ENCODE measurements around the gene SCAF8. TPM values are rescaled to one million over a fixed set of nuclear protein-coding genes. Genes with fewer than 3 reads are reported as not detected.

Gene SCAF8
- total and polyA plus RNA-seq, 9 donors: 21.9 to 66.1 (median 54.3) TPM

- peaks cover 2% of the 10 kb centered on the region for H3K4me1 ChIP-seq (ENCODE audit: insufficient read depth)
- H3K9me3 ChIP-seq: no peaks in the 10 kb centered on the region
- TF ChIP-seq EP300 (IDR thresholded peaks at IDR 0.05) (no peak), POLR2A (IDR thresholded peaks at IDR 0.05) (no peak), CTCF (IDR thresholded peaks at IDR 0.05) (no peak)
- WGBS, 3 donors: 23 to 30% (median 24%) methylated on average over 8 of the region's 8 CpGs
- H3K27ac ChIP-seq: no peak overlapping the region
- intact Hi-C loops (cut with DNase I): no loop called here
- no peaks in the 10 kb centered on the region for H3K27me3 ChIP-seq
- H3K36me3 ChIP-seq: no peaks in the 10 kb centered on the region
- DNase-seq: peak in 1 of 5 donors; percentile 21
- no peak overlapping the region for H3K4me3 ChIP-seq
Observed at GRCh38 chr6:154705471-154706113, 27.6 kb upstream of the SCAF8 start.

GRCh38 chr6:154706389-154706788 lies 26.8 kb upstream of the SCAF8 start:
- no peaks in the 10 kb centered on the region for H3K36me3 ChIP-seq
- DNase-seq: no peak
- H3K4me3 ChIP-seq: no peak overlapping the region
- H3K4me1 ChIP-seq (ENCODE audit: insufficient read depth): peaks cover 2% of the 10 kb centered on the region
- no peak overlapping the region for H3K27ac ChIP-seq
- intact Hi-C loops (cut with DNase I): no loop called here
- TF ChIP-seq EP300 (IDR thresholded peaks at IDR 0.05): no peak
- TF ChIP-seq POLR2A (IDR thresholded peaks at IDR 0.05): no peak
- no peak for TF ChIP-seq CTCF (IDR thresholded peaks at IDR 0.05)
- 81 to 91% (median 84%) methylated on average over 2 of the region's 2 CpGs for WGBS, 3 donors
- no peaks in the 10 kb centered on the region for H3K9me3 ChIP-seq
- no peaks in the 10 kb centered on the region for H3K27me3 ChIP-seq

GRCh38 chr6:154709621-154710020 lies 23.6 kb upstream of the SCAF8 start:
- WGBS, 3 donors: 15 to 29% (median 22%) methylated on average over 3 of the region's 3 CpGs
- no peaks in the 10 kb centered on the region for H3K36me3 ChIP-seq
- H3K27ac ChIP-seq: no peak overlapping the region
- peaks cover 7% of the 10 kb centered on the region for H3K4me1 ChIP-seq (ENCODE audit: insufficient read depth)
- intact Hi-C loops (cut with DNase I): no loop called here
- no peak overlapping the region for H3K4me3 ChIP-seq
- no peaks in the 10 kb centered on the region for H3K9me3 ChIP-seq
- DNase-seq: no peak
- TF ChIP-seq POLR2A (IDR thresholded peaks at IDR 0.05) (no peak), EP300 (IDR thresholded peaks at IDR 0.05) (no peak), CTCF (IDR thresholded peaks at IDR 0.05) (no peak)
- H3K27me3 ChIP-seq: no peaks in the 10 kb centered on the region

GRCh38 chr6:154710689-154711088 lies 22.5 kb upstream of the SCAF8 start:
- H3K27me3 ChIP-seq: no peaks in the 10 kb centered on the region
- DNase-seq: no peak
- no peak overlapping the region for H3K4me3 ChIP-seq
- TF ChIP-seq EP300 (IDR thresholded peaks at IDR 0.05) (no peak), CTCF (IDR thresholded peaks at IDR 0.05) (no peak)
- intact Hi-C loops (cut with DNase I): no loop called here
- H3K4me1 ChIP-seq (ENCODE audit: insufficient read depth): peaks cover 7% of the 10 kb centered on the region
- 83 to 88% (median 84%) methylated on average over 2 of the region's 2 CpGs for WGBS, 3 donors
- no peak overlapping the region for H3K27ac ChIP-seq
- no peaks in the 10 kb centered on the region for H3K9me3 ChIP-seq
- H3K36me3 ChIP-seq: no peaks in the 10 kb centered on the region

Data from ovary (tissue), 9 donors.